ENCODE results near the gene IL1RAPL2. TPM values are rescaled to one million over a fixed set of nuclear protein-coding genes. Genes with fewer than 3 reads are reported as not detected.
"Not testable (repeated sequence)": the region's sequence is repeated elsewhere in the genome, so short reads cannot be mapped to it uniquely, and the experiment has no call there.

Gene IL1RAPL2
- total RNA-seq, 4 donors from 2014 or later, result 0.16 TPM; not detected in 3

GRCh38 chrX:105229146-105229545, 663.1 kb downstream of the IL1RAPL2 start:
- WGBS, 2 donors (ENCODE audit: low coverage in 1 of 2), result 68% methylated on average over 3 of the region's 3 CpGs; no CpG with 5 or more reads in 1 of the 2 donors
- H3K4me1 ChIP-seq, result no peaks in the 10 kb centered on the region
- in situ Hi-C loops (cut with MboI; ENCODE audit: low pct_ligation_motif_present in 1 of 4, low pct_unique_long_range_greater_than_20kb in 1 of 4, low sequenced_read_pairs in 3 of 4) (no loop called here), intact Hi-C loops (cut with DNase I; ENCODE audit: low total_unique reads) (no loop called here)
- DNase-seq, result no peak
- H3K27ac ChIP-seq, result no peak overlapping the region
- H3K36me3 ChIP-seq, result no peaks in the 10 kb centered on the region
- H3K4me3 ChIP-seq, result no peak overlapping the region
- TF ChIP-seq POLR2A (IDR thresholded peaks at IDR 0.05), result no peak
- TF ChIP-seq EP300 (IDR thresholded peaks at IDR 0.05; ENCODE audit: low read depth), result no peak
- TF ChIP-seq POLR2AphosphoS5 (IDR thresholded peaks at IDR 0.05), result no peak
- TF ChIP-seq CTCF (IDR thresholded peaks at IDR 0.05), result no peak
- H3K27me3 ChIP-seq, result no peaks in the 10 kb centered on the region
- no peaks in the 10 kb centered on the region for H3K9me3 ChIP-seq

GRCh38 chrX:105237407-105237806, 671.4 kb downstream of the IL1RAPL2 start:
- H3K4me1 ChIP-seq; H3K27ac ChIP-seq; DNase-seq; H3K36me3 ChIP-seq; H3K4me3 ChIP-seq; in situ Hi-C loops (cut with MboI; ENCODE audit: low pct_ligation_motif_present in 1 of 4, low pct_unique_long_range_greater_than_20kb in 1 of 4, low sequenced_read_pairs in 3 of 4); H3K27me3 ChIP-seq; intact Hi-C loops (cut with DNase I; ENCODE audit: low total_unique reads); H3K9me3 ChIP-seq: not testable (repeated sequence)
- 57 to 88% methylated on average over 3 of the region's 3 CpGs for WGBS, 2 donors (ENCODE audit: low coverage in 1 of 2)

DNA sequence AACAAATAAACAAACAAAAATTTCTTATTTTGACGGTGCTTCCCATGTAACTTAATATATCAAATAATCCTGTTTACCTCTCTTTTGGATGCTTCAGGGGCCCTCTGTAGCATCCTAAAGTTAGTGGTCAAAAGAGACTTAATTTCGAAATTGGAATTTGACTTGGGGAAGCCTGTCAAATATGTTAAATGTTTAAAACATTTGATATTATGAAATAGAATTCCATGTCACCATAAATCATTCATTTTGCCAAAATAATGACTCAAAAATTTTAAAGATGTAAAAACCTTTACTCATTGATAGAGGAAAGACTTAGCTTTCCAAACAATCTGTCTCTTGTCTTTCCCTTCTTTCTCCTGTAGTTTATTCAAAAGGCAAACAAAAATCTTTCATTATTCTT, 675.1 kb downstream of the IL1RAPL2 start:
- no peaks in the 10 kb centered on the region for H3K9me3 ChIP-seq
- intact Hi-C loops (cut with DNase I; ENCODE audit: low total_unique reads), result no loop called here
- no peaks in the 10 kb centered on the region for H3K4me1 ChIP-seq
- TF ChIP-seq CTCF (IDR thresholded peaks at IDR 0.05) (no peak), EP300 (IDR thresholded peaks at IDR 0.05; ENCODE audit: low read depth) (no peak), POLR2A (IDR thresholded peaks at IDR 0.05) (no peak), POLR2AphosphoS5 (IDR thresholded peaks at IDR 0.05) (no peak)
- H3K27me3 ChIP-seq, result no peaks in the 10 kb centered on the region
- H3K4me3 ChIP-seq, result no peak overlapping the region
- in situ Hi-C loops (cut with MboI; ENCODE audit: low pct_ligation_motif_present in 1 of 4, low pct_unique_long_range_greater_than_20kb in 1 of 4, low sequenced_read_pairs in 3 of 4), result no loop called here
- H3K36me3 ChIP-seq, result no peaks in the 10 kb centered on the region
- DNase-seq, result no peak
- WGBS, 2 donors (ENCODE audit: low coverage in 1 of 2), result 61% methylated on average over 2 of the region's 2 CpGs; no CpG with 5 or more reads in 1 of the 2 donors
- H3K27ac ChIP-seq, result no peak overlapping the region

GRCh38 chrX:105260291-105261043, 694.5 kb downstream of the IL1RAPL2 start:
- no peaks in the 10 kb centered on the region for H3K27me3 ChIP-seq
- no peaks in the 10 kb centered on the region for H3K9me3 ChIP-seq
- 66% methylated on average over 8 of the region's 8 CpGs; no CpG with 5 or more reads in 1 of the 2 donors for WGBS, 2 donors (ENCODE audit: low coverage in 1 of 2)
- intact Hi-C loops (cut with DNase I; ENCODE audit: low total_unique reads) (no loop called here), in situ Hi-C loops (cut with MboI; ENCODE audit: low pct_ligation_motif_present in 1 of 4, low pct_unique_long_range_greater_than_20kb in 1 of 4, low sequenced_read_pairs in 3 of 4) (no loop called here)
- H3K27ac ChIP-seq, result no peak overlapping the region
- no peaks in the 10 kb centered on the region for H3K4me1 ChIP-seq
- no peak for DNase-seq
- H3K4me3 ChIP-seq, result no peak overlapping the region
- no peak for TF ChIP-seq POLR2A (IDR thresholded peaks at IDR 0.05)
- no peaks in the 10 kb centered on the region for H3K36me3 ChIP-seq

DNA sequence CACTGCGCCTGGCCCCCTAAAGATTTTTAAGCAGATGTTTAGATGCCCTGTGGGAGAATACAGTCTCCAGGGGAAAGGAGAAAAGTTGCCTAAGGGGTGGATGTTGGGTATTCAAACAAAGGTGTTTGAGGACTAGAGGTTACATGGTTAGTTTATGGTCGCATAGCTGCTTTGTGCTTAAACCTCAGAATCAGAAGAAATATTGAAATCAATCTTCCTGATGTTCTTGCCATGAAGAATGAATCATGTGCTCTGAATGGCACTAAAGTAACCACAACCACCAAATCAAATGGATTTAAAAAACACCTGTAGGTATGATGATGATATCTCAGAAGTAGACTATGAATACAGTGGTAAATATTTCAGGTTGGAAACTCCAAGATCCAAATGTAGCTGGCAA, 697.2 kb downstream of the IL1RAPL2 start:
- in situ Hi-C loops (cut with MboI; ENCODE audit: low pct_ligation_motif_present in 1 of 4, low pct_unique_long_range_greater_than_20kb in 1 of 4, low sequenced_read_pairs in 3 of 4), result no loop called here

More for the DNA sequence above, 697.2 kb downstream of the IL1RAPL2 start:
- no peak for TF ChIP-seq CTCF (IDR thresholded peaks at IDR 0.05)
- TF ChIP-seq EP300 (IDR thresholded peaks at IDR 0.05; ENCODE audit: low read depth), result no peak
- no peak for TF ChIP-seq POLR2AphosphoS5 (IDR thresholded peaks at IDR 0.05)
- no peak for TF ChIP-seq POLR2A (IDR thresholded peaks at IDR 0.05)
- intact Hi-C loops (cut with DNase I; ENCODE audit: low total_unique reads), result no loop called here
- Histone ChIP-seq H3K27ac (no peak overlapping the region), H3K36me3 (no peaks in the 10 kb centered on the region), H3K4me1 (no peaks in the 10 kb centered on the region), H3K4me3 (no peak overlapping the region), H3K9me3 (no peaks in the 10 kb centered on the region), H3K27me3 (no peaks in the 10 kb centered on the region)
- DNase-seq, result no peak
- WGBS, 2 donors (ENCODE audit: low coverage in 1 of 2), result 78% methylated on average over 2 of the region's 2 CpGs; no CpG with 5 or more reads in 1 of the 2 donors

Measured in transverse colon (tissue), 4 donors.